ENCODE measurements around the gene NOPCHAP1.

DNA sequence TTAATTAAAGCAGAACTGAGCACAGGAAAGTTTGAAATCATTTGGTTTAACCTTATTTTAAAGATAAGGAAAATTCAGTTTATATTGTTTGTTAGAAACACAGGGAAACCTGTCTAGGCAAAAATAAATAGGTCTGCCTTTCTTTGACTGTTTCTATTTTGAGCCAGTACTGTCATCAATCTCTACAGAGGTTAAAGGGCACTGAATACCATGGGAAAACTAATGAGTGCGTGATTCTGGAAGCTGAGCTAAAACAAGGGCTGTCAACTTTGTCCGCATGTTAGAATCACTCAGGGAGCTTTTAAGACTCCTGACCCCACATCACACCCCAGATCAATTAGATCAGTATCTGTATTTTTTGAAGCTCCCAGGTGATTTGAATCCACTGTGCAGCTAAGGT is 38.8 kb downstream of the NOPCHAP1 start:
- TF ChIP-seq MYC (IDR thresholded peaks at IDR 0.05; ENCODE audit: insufficient read depth, insufficient read length, insufficient replicate concordance, low read length, severe bottlenecking) = no peak
- TF ChIP-seq, protein P1, sequence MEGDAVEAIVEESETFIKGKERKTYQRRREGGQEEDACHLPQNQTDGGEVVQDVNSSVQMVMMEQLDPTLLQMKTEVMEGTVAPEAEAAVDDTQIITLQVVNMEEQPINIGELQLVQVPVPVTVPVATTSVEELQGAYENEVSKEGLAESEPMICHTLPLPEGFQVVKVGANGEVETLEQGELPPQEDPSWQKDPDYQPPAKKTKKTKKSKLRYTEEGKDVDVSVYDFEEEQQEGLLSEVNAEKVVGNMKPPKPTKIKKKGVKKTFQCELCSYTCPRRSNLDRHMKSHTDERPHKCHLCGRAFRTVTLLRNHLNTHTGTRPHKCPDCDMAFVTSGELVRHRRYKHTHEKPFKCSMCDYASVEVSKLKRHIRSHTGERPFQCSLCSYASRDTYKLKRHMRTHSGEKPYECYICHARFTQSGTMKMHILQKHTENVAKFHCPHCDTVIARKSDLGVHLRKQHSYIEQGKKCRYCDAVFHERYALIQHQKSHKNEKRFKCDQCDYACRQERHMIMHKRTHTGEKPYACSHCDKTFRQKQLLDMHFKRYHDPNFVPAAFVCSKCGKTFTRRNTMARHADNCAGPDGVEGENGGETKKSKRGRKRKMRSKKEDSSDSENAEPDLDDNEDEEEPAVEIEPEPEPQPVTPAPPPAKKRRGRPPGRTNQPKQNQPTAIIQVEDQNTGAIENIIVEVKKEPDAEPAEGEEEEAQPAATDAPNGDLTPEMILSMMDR (IDR thresholded peaks at IDR 0.05 in 2 of 3, conservative IDR thresholded peaks at IDR 0.05 in 1 of 3; ENCODE audit: control insufficient read depth in 2 of 3, extremely low read depth in 1 of 3, insufficient read depth in 1 of 3, low read depth in 3 of 3, low read length in 3 of 3) = no peak
- TF ChIP-seq MTA2 (IDR thresholded peaks at IDR 0.05; ENCODE audit: low read depth) = no peak
- no peak for TF ChIP-seq POLR2AphosphoS5 (IDR thresholded peaks at IDR 0.05; ENCODE audit: low read length)
- no peak for TF ChIP-seq EZH2 (IDR thresholded peaks at IDR 0.05; ENCODE audit: borderline replicate concordance, control insufficient read depth, low read depth, low read length)
- TF ChIP-seq, protein P2, sequence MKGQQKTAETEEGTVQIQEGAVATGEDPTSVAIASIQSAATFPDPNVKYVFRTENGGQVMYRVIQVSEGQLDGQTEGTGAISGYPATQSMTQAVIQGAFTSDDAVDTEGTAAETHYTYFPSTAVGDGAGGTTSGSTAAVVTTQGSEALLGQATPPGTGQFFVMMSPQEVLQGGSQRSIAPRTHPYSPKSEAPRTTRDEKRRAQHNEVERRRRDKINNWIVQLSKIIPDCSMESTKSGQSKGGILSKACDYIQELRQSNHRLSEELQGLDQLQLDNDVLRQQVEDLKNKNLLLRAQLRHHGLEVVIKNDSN (IDR thresholded peaks at IDR 0.05; ENCODE audit: borderline replicate concordance, extremely low read length, insufficient read depth, low read depth, low read length) = no peak
- TF ChIP-seq JUND (IDR thresholded peaks at IDR 0.05; ENCODE audit: low read depth, low read length) = no peak
